ENCODE data around the gene VAT1L.
A peak's percentile ranks its signal among the peaks of the same experiment; 100 is the strongest.

The VAT1L gene

DNA sequence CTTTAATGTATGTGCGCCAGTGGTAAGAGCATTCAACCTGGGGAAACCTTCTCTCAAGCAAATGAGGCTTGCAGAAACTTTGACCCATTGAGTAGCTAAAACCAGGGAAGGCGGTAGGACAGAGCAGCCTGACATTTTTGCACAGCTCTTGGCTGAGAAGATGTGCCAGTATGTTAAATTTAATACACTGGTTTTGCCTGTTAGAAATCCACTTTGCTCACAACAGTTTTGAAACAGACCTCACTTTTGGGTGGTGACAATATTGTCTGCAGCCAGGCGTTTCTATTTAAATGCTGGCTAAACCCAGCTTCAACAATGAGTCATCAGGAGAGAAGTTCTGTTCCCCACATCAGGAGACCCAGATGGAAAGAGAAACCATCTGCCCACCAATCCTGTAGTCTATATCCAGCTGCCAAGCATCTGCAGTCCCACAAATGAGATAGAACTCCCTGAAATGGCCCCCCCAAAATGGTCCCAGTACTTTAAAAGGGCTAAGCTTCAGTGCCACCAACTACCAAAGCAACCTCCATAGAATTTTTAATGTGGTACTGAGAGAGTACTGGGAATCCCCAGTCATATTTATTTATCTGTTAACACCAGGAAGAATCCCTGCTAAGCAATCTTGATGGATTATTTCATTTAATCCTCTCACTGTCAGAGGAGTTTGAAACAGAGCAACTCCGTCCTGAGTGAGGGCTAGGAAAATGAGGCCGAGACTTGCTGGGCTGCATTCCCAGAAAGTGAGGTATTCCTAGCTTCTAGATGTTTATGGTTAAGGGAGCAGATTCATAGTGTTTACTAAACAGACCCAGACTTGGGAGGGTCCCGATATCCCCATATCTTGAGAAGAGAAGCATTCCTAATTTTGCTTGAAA, 205.0 kb downstream of the VAT1L start:
- Histone ChIP-seq H3K9me3 (ENCODE audit: control insufficient read depth, insufficient read depth, low read depth, low read length) (peaks cover 31% of the 10 kb centered on the region), H3K4me1 (ENCODE audit: control insufficient read depth, insufficient read depth, low read length) (peaks cover 42% of the 10 kb centered on the region), H3K27ac (ENCODE audit: low read depth, low read length) (peak overlapping the region; percentile 99), H3K36me3 (ENCODE audit: control insufficient read depth, insufficient read depth, low read length) (0 out of 2 replicates have a peak, but pooled peaks cover 3% of the 10 kb centered on the region), H3K4me3 (ENCODE audit: low read depth, low read length) (peak overlapping the region; percentile 5; the same call in 1 of the 2 replicates), H3K27me3 (ENCODE audit: control insufficient read depth, insufficient read depth, low read length) (no peaks in the 10 kb centered on the region), H3K9ac (ENCODE audit: low read length) (peak overlapping the region; percentile 90)

DNA sequence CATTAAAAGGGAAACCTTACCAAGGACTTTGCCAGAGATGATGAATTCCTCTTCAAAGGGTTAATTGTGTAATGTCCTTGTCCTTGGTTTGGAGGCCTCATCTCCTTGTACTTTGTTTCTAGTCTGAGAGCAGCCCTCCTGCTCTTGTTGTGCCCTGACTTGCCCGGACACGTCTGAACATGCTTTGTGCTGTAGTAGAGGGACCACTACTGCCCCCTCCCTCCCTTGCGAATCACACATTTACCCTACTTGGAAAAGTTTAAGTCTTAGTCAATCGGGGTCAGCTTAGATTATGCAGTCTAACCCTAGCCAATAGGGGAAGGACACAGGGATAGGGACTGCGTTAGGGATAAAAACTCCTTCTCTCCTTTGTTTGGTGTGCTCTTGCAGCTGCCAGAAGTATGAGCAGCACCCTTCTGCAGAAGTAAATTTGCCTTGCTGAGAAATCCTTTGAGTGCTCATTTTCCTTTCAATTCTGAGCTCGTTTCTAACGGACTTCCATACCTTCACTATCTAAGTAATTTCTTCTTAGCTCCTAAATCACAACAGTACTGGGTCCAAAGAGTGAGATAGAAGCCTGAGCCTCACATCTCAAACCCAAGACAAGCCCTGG, 207.6 kb downstream of the VAT1L start:
- Histone ChIP-seq H3K27ac (ENCODE audit: low read depth, low read length) (peak overlapping the region; percentile 99; the same call in 1 of the 2 replicates), H3K4me3 (ENCODE audit: low read depth, low read length) (no peak overlapping the region), H3K4me1 (ENCODE audit: control insufficient read depth, insufficient read depth, low read length) (peaks cover 30% of the 10 kb centered on the region), H3K9me3 (ENCODE audit: control insufficient read depth, insufficient read depth, low read depth, low read length) (peaks cover 52% of the 10 kb centered on the region), H3K27me3 (ENCODE audit: control insufficient read depth, insufficient read depth, low read length) (no peaks in the 10 kb centered on the region), H3K9ac (ENCODE audit: low read length) (no peak overlapping the region), H3K36me3 (ENCODE audit: control insufficient read depth, insufficient read depth, low read length) (0 out of 2 replicates have a peak, but pooled peaks cover 3% of the 10 kb centered on the region)

DNA sequence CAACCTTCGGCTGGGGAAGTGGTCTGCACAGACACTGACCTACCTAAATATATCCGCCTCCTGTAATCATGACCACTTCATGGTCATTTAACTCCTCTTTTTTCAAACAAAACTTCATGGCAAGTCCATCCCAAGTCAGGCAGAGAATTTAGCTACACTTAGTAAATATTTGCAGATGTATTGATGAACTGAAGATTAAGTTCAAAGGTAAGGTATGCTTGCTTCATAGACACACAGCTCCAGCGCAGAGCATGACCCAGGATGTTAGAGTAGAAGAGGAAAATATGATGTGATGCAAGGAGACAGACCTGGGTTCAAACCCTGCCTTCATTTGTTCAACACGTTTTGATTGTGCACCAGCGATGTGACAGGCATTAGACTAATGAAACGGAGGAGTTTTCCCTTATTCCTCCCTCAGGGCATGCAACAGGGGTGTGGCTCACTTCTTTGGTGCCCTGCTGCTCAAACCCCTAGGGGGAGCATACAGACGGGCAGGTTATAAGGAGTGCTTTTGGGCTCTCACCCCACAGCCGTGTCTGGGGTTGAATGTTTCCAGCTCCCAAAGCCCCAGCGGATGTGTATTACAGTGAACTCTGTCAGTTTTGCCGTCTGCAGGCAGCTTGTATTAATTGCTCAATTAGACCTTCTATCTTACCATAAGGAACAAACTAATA, 210.1 kb downstream of the VAT1L start:
- no peaks in the 10 kb centered on the region for H3K27me3 ChIP-seq (ENCODE audit: control insufficient read depth, insufficient read depth, low read length)
- H3K4me3 ChIP-seq (ENCODE audit: low read depth, low read length), result no peak overlapping the region
- peaks cover 52% of the 10 kb centered on the region for H3K9me3 ChIP-seq (ENCODE audit: control insufficient read depth, insufficient read depth, low read depth, low read length)
- H3K9ac ChIP-seq (ENCODE audit: low read length), result no peak overlapping the region
- H3K4me1 ChIP-seq (ENCODE audit: control insufficient read depth, insufficient read depth, low read length), result peaks cover 16% of the 10 kb centered on the region
- H3K27ac ChIP-seq (ENCODE audit: low read depth, low read length), result no peak overlapping the region
- H3K36me3 ChIP-seq (ENCODE audit: control insufficient read depth, insufficient read depth, low read length), result 0 out of 2 replicates have a peak, but pooled peaks cover 3% of the 10 kb centered on the region

DNA sequence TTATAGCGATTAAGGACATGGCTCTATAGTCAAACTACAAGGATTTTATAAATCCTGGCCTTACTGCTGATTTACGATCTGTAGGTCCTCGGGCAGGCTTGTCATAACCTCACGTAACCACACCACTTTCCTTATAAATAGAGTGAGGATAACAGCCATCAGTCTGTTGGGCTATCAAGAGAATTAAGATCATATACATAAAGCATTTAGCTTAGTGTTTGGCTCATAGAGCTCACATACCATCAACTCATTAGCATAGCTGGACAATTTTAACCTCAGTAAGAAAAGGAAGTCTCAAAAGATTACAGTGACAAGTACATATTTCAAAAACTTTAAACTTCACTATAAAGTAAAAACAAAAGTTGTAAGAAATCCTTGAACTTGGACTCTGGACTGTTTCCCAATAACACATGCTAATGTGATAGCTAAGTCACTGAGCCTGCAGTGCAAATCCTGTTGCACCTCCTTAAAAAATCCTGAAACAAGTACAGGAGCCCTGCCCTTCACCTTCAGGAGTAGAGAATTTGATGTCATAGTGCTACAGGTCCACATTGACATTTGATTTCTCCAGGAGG, 213.2 kb downstream of the VAT1L start:
- Histone ChIP-seq H3K27me3 (ENCODE audit: control insufficient read depth, insufficient read depth, low read length) (no peaks in the 10 kb centered on the region), H3K4me1 (ENCODE audit: control insufficient read depth, insufficient read depth, low read length) (peaks cover 7% of the 10 kb centered on the region), H3K9me3 (ENCODE audit: control insufficient read depth, insufficient read depth, low read depth, low read length) (peaks cover 35% of the 10 kb centered on the region), H3K27ac (ENCODE audit: low read depth, low read length) (no peak overlapping the region), H3K36me3 (ENCODE audit: control insufficient read depth, insufficient read depth, low read length) (0 out of 2 replicates have a peak, but pooled peaks cover 3% of the 10 kb centered on the region), H3K9ac (ENCODE audit: low read length) (no peak overlapping the region), H3K4me3 (ENCODE audit: low read depth, low read length) (no peak overlapping the region)

DNA sequence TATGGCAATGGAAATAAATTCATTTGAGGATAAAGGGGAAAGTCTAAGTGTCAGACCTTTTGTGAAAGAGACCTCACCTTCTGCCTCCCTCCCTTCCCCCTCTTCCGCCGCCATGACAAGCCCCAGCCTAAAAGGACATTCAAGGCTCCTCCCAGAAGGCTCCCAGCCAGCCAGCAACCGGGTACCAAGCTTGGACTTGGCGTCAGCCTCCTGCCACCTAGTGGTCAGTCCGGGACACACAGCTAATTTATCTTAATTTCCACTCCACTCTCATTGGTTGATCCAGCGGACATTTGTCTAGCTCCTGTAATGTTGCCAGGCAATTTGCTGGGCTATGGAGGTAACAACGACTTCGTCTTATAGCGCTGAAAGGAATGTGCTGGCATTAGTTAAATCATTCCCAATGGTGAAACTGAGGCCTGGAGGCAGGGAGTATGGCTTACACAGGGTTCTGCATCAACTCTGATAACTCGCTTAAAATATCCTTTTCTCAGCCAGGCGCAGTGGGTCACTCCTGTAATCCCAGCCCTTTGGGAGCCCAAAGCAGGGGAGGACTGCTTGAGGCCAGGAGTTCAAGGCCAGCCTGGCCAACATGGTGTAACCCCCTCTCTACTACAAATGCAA, 214.7 kb downstream of the VAT1L start:
- no peaks in the 10 kb centered on the region for H3K36me3 ChIP-seq (ENCODE audit: control insufficient read depth, insufficient read depth, low read length)
- H3K27ac ChIP-seq (ENCODE audit: low read depth, low read length), result no peak overlapping the region
- no peak overlapping the region for H3K4me3 ChIP-seq (ENCODE audit: low read depth, low read length)
- H3K4me1 ChIP-seq (ENCODE audit: control insufficient read depth, insufficient read depth, low read length), result peaks cover 7% of the 10 kb centered on the region
- H3K9ac ChIP-seq (ENCODE audit: low read length), result no peak overlapping the region
- no peaks in the 10 kb centered on the region for H3K27me3 ChIP-seq (ENCODE audit: control insufficient read depth, insufficient read depth, low read length)
- peaks cover 24% of the 10 kb centered on the region for H3K9me3 ChIP-seq (ENCODE audit: control insufficient read depth, insufficient read depth, low read depth, low read length)

DNA sequence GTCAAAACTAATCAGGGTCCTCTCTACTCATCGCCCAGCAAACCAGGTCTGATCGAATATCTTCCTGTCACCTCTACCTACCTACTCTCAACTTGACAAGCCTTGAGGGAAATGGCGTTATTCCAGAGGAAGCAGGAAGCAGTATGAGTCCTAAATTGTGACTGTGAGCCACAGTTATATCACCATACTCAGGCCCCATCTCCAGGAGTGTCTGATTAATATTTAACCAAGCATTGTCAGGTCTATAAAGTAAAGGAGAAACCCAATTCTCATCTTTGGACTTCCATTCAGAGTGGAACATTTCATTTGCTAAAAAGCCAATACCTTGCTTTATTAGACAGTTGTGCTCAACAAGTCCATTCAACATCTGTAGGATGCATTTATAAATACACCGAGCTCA, 216.2 kb downstream of the VAT1L start:
- Histone ChIP-seq H3K36me3 (ENCODE audit: control insufficient read depth, insufficient read depth, low read length) (no peaks in the 10 kb centered on the region), H3K27ac (ENCODE audit: low read depth, low read length) (no peak overlapping the region), H3K9me3 (ENCODE audit: control insufficient read depth, insufficient read depth, low read depth, low read length) (peaks cover 11% of the 10 kb centered on the region; the same call in 1 of the 2 replicates), H3K4me1 (ENCODE audit: control insufficient read depth, insufficient read depth, low read length) (peaks cover 7% of the 10 kb centered on the region), H3K9ac (ENCODE audit: low read length) (no peak overlapping the region), H3K4me3 (ENCODE audit: low read depth, low read length) (no peak overlapping the region), H3K27me3 (ENCODE audit: control insufficient read depth, insufficient read depth, low read length) (no peaks in the 10 kb centered on the region)

DNA sequence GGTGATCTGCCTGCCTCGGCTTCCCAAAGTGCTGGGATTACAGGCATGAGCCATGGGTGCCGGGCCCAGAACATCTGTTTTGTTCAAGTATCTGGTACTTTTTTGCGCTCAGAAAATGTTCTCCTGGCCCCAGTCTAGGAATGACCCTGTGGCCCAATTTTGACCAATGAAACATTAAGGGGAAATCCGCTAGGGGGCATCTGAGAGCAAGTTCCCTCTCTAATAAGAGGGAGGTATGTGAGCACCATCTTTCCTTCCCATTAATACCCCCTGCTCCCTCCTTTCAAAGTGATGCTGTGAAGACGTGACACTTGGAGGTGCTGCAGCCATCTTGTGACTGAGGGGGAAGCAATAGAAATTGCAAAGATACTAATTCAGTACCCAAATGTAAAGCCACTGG, 217.5 kb downstream of the VAT1L start:
- no peaks in the 10 kb centered on the region for H3K27me3 ChIP-seq (ENCODE audit: control insufficient read depth, insufficient read depth, low read length)
- no peaks in the 10 kb centered on the region for H3K9me3 ChIP-seq (ENCODE audit: control insufficient read depth, insufficient read depth, low read depth, low read length)
- H3K4me1 ChIP-seq (ENCODE audit: control insufficient read depth, insufficient read depth, low read length), result peaks cover 7% of the 10 kb centered on the region
- H3K27ac ChIP-seq (ENCODE audit: low read depth, low read length), result no peak overlapping the region
- H3K9ac ChIP-seq (ENCODE audit: low read length), result no peak overlapping the region
- H3K36me3 ChIP-seq (ENCODE audit: control insufficient read depth, insufficient read depth, low read length), result no peaks in the 10 kb centered on the region
- H3K4me3 ChIP-seq (ENCODE audit: low read depth, low read length), result no peak overlapping the region

DNA sequence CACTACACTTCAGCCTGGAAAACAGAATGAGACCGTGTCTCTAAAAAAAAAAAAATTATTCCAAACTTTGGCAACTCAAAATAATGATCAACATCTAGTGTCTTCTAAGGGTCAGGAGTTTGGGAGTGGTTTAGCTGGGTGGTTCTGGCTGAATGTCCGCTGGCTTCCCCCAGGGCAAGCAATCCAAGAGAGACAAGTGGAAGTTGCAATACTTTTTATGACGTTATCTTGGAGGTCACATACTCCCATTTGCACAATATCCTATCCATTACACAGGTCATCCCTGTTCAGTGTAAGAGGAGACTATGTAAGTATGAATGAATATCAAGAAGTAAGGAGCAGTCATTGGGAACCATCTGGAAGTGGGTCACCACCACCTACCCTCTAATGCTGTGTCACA, 218.8 kb downstream of the VAT1L start:
- Histone ChIP-seq H3K9ac (ENCODE audit: low read length) (no peak overlapping the region), H3K4me3 (ENCODE audit: low read depth, low read length) (no peak overlapping the region), H3K36me3 (ENCODE audit: control insufficient read depth, insufficient read depth, low read length) (no peaks in the 10 kb centered on the region), H3K4me1 (ENCODE audit: control insufficient read depth, insufficient read depth, low read length) (peaks cover 7% of the 10 kb centered on the region), H3K27me3 (ENCODE audit: control insufficient read depth, insufficient read depth, low read length) (no peaks in the 10 kb centered on the region), H3K27ac (ENCODE audit: low read depth, low read length) (no peak overlapping the region), H3K9me3 (ENCODE audit: control insufficient read depth, insufficient read depth, low read depth, low read length) (no peaks in the 10 kb centered on the region)

DNA sequence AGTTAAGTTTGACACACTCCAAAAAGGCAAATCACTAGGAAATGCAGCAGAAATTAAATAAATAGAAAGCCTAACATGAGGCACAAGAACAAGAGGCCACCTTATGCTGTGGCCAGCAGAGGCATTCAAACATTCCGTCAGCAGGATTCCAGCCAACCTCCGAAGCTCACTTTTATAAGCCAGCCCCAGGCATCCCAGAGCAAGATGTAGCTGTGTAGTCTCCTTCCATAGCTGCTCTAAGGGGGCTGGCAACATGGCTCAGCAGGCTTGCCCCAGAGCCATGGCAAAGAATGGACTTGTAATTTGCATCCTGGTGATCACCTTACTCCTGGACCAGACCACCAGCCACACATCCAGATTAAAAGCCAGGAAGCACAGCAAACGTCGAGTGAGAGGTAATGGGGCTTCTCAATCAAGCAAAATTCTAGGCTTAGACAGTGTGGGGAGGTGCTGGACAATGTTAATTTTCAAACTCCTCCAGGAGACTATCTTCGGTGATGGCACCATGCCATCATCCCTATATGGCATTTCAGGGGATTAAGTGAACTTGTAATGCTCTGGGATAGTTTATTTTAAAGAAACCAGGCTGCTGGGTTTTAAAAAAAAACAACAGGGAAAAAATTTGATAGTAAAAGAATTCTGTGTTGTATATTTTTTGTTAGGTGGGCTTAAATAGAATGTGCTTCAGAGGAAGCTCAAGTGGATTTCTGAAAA, 234.1 kb downstream of the VAT1L start, which contains the start of gene CLEC3A:
Gene CLEC3A, plus strand, starts transcription at position 202 of the 714 bp plus-strand sequence. Its CDS starts 79 bp downstream, at position 281.
- Histone ChIP-seq H3K4me1 (ENCODE audit: control insufficient read depth, insufficient read depth, low read length) (peaks cover 10% of the 10 kb centered on the region; the same call in 1 of the 2 replicates), H3K27me3 (ENCODE audit: control insufficient read depth, insufficient read depth, low read length) (no peaks in the 10 kb centered on the region), H3K36me3 (ENCODE audit: control insufficient read depth, insufficient read depth, low read length) (no peaks in the 10 kb centered on the region), H3K27ac (ENCODE audit: low read depth, low read length) (no peak within 1 kb of the TSS), H3K9ac (ENCODE audit: low read length) (no peak within 1 kb of the TSS), H3K4me3 (ENCODE audit: low read depth, low read length) (no peak within 1 kb of the TSS), H3K9me3 (ENCODE audit: control insufficient read depth, insufficient read depth, low read depth, low read length) (no peaks in the 10 kb centered on the region)

DNA sequence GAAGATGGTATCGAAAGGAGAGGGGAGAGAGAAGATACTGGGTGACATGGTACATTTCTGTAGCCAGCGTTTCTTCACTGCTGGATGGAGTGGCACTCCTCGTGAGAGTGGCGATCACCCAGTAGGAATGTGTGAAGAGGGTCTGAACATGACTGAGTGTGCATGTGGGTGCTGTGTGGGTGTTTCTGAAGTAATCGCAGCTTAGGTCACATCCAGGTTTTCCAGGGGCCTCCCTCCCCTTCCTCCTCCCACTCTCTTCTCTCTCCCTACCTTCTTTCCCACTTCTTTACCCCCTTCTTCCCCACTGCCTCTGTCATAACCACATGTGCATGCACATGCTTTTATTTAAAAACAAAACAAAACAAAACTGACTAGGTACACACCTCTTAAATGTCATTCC, 235.8 kb downstream of the VAT1L start:
- H3K4me3 ChIP-seq (ENCODE audit: low read depth, low read length), result no peak overlapping the region
- H3K9ac ChIP-seq (ENCODE audit: low read length), result no peak overlapping the region
- H3K27ac ChIP-seq (ENCODE audit: low read depth, low read length), result no peak overlapping the region
- H3K9me3 ChIP-seq (ENCODE audit: control insufficient read depth, insufficient read depth, low read depth, low read length), result no peaks in the 10 kb centered on the region
- H3K4me1 ChIP-seq (ENCODE audit: control insufficient read depth, insufficient read depth, low read length), result peaks cover 10% of the 10 kb centered on the region; the same call in 1 of the 2 replicates
- H3K27me3 ChIP-seq (ENCODE audit: control insufficient read depth, insufficient read depth, low read length), result no peaks in the 10 kb centered on the region
- no peaks in the 10 kb centered on the region for H3K36me3 ChIP-seq (ENCODE audit: control insufficient read depth, insufficient read depth, low read length)
